GM19328 (cell line): ENCODE measurements around the gene GPR37.

Experiments
- ATAC-seq: cut with Tn5 transposase; IDR thresholded peaks from one replicate; pipeline ENCODE4 v1.9.1; 2021; ENCODE audit warnings: mild to moderate bottlenecking, moderate library complexity; ENCODE audit not compliant: unreplicated experiment

GPR37 gene

DNA sequence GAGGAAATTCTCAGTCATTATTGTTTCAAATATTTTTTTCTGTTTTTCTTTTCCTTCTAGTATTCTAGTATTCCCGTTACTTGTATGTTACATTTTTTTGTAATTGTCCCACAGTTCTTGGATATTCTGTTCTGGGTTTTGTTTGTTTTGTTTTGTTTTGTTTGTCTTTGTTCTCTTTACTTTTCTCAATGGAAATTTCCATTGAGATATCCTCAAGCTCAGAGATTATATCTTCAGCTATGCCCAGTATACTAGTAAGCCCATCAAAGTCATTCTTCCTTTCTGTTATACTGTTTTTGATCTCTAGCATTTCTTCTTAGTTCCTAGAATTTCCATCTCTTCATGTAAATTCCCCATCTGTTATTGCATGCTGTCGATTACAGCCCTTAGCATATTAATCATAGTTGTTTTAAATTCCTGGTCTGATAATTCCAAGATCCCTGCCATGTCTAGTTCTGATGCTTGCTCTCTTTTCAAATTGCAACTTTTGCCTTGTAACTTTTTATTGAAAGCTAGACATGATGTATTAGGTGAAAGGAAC lies 27.8 kb downstream of the GPR37 start:
- no peak for ATAC-seq

DNA sequence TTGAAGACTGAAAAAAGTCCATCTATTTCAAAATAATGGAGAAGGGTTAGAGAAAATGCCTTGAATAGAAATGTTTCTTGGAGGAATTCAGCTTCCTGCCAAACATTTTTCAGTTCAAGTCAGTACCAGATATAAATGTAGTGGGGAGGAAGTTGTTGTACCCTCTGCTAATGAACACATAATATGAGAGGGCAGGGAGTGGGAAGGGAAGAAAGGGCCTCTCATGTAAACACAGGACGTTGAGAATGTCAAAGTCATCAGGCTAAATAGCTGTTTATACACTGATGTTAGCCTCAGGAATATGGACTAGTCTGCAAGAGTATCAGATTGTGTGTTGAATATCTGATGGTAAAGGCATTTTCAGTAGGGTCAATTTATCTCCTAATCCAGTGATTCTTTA lies 37.0 kb downstream of the GPR37 start:
- no peak for ATAC-seq

DNA sequence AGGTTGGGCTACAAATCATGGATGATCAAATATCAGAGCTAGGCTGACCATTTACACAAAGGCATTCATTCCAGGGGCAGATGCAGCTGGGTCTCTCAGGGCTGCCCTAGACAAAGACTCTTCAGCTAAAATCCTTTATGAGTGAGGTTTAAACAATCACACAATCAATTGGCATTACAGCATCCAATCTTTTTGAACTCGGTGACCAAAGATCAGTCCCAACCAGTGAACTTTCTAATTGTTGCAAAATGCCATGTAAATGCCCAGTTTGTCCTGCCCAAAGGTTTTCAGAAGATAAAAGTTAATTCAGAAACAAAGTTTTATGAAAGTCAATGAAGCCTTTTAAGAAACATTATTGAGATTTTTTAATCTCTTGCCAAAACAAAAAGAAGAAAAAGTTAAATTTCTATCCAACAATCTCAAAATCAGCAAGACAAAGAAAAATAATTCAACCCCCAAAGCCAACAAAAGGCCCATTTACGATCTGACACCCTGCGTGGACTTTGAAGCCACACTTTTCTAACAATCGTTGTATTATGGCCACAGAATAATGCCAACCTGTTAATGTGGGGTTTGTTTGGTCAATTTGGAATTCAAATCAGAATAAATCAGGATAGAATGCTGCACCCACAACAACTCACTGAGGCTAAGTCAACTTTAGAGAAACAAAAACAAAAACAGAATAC lies 40.9 kb downstream of the GPR37 start:
- ATAC-seq: no peak

DNA sequence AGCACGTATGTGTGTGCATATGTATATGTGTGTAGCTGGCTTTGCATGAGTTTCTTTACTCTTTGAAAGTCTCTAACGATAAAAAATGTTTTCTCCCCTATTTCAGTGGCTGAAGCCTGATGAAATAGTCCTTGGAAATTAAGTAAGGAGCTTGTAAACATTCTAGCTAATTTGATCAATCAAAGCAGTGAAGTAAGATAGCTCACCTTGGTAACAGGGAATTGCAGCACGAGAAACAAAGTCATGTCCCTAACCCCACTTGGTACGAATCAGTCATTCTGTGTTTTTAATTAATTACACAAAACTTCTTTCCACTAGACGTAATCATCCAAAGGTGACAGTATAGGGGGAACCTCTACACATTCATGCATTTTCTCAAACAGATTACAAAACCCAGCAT lies 41.5 kb downstream of the GPR37 start:
- ATAC-seq: no peak

DNA sequence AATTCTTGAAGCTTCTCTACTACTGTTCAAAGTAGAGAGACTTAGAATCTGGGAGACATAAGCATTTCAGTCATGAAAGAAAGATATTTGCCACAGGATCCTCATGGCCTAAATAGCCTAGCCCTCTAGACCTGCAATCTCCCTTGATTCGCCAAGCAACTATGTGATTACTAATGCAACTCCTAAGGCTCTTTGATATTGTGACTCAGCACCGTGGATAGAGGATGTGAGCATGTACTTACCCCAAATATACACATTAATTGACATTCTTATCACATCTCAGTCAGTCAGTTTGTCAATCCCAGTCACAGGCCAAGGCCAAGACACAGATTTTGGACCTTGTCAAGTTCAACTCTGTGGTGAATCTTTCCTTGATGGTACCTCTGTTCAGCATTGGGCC lies 42.6 kb downstream of the GPR37 start:
- ATAC-seq: no peak

DNA sequence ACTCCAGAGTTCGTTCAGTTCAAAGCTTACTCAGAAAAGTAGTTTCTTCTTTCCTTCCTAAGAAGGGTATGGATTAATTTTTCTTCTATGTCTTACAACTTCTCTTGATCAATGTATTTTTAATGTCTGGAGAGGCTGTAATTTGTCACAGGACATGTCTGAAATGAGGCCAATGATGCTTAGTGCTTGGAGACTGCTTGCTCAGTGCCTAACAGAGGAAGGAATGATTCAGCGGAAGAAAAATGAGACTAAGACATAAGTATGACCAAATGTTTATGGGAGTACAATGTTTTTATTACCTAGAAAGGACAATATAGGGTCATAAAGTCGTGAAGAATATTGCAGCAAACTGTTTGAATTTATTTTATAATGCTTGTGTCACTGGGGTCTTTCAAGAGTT lies 43.3 kb downstream of the GPR37 start:
- ATAC-seq: no peak

DNA sequence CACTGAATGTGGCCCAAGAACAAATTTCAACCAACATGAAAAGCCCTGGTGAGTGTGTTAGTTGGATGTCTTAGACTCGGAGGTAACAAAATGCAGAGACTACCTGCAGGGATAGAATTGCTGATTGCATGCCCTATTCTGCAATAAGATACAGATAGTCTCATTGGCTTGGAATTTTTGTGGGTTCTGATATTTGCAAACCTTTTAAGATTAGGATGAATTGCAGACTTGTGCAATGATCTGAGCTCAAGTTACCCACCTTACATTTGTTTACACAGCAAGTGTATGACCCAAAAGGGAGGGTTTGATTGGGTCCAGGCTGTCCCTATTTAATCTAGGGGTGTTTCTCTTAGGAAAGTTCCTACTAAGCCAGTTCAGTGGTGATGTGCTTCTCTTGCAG lies 45.4 kb downstream of the GPR37 start:
- ATAC-seq: no peak

DNA sequence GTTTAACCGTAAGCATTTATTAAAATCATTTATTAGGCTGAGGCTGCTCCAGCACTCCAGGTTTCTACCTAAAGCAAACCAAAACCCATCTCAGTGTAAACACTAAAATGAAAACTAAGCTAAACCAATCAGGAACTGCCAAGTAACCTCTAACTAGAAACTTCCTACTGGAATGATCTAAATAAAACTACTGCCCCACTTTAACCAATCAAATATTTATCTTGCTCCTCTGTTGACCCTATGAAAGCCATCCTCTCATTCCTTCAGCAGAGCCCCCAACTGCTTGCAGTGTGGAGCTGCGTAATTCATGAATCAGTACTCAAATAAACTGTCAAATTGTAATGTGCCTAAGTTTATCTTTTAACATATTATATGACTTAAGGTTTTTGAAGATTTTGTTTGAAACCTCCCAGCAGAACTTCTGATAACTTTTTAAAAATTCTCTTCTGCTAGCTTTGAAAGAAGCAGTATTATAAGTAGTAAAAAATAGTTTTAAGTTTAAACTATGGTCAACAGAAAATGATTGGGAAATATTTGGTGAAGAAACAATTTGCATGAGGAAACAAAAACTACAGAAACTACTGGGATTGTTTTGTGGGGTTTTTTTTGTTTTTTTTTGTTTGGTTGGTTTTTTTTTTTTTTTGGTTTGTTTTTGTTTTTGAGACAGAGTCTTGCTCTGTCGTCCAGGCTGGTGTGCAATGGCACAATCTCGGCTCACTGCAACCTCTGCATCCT lies 47.4 kb downstream of the GPR37 start:
- ATAC-seq: no peak

DNA sequence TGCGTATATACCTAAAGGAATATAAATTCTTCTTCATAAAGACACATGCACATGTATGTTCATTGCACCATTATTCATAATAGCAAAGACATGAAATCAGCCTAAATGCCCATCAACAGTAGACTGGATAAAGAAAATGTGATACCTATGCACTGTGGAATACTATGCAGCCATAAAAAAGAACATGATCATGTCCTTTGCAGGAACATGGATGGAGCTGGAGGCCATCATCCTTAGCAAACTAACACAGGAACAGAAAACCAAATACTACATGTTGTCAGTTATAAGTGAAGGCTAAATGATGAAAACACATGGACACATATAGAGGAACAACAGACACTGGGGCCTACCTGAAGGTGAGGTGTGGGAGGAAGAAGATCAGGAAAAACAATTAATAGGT lies 48.7 kb downstream of the GPR37 start:
- ATAC-seq: no peak

DNA sequence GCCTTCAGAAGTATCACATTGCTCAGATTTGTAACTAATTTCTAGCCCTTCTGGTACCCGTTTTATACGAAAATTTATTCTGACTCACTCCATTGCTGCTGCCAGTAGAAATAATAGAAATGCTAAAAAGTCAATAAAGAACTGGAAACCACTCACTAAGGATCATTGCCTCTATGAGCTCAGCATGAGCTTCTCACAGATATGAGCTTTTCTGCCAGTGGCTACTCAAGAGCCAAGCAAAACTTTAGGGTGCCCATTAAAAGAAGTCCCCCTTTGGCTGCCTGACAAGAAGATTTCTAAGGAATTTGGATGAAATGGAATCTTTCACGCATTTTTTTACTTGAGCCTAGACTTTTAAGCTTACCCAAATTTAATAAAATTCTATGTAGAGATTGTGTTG lies 52.5 kb downstream of the GPR37 start:
- ATAC-seq: no peak

DNA sequence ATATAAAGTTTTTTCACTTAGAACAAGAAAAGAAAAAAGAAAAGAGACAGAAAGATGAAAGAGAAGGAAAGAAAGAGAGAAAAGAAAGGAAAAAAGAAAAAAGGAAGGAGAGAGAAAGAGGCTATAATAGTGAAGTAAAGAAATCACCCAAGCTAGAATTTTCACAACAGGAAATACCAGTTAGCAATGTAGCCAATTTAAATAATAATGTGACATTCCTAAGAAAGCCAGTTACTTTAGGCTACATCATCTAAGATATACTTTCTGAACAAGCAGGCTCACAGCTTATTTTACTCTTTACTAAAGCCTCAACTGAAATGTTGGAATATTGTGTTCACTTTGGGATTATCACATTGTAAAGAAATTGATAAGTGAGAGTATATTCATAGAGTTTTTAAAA lies 53.6 kb downstream of the GPR37 start:
- ATAC-seq: no peak

DNA sequence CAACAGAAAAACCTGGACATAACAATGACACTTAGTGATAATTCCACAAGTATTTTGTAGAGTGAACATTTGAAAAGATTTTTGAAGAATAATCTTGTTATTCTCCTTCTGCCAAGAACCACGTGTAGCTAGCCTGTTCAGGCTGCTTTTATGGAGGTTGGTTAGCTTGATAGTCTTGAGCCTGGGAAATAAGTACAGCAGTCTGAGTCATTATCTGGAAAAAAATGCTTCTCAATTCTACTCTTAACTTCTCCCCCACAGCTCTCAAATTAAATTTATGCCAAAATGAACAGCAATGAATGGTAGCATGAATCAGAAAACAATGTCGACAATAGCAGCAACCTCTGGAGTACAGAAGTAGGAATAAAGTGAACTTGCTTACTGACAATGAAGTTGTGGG lies 63.2 kb downstream of the GPR37 start:
- ATAC-seq: no peak

DNA sequence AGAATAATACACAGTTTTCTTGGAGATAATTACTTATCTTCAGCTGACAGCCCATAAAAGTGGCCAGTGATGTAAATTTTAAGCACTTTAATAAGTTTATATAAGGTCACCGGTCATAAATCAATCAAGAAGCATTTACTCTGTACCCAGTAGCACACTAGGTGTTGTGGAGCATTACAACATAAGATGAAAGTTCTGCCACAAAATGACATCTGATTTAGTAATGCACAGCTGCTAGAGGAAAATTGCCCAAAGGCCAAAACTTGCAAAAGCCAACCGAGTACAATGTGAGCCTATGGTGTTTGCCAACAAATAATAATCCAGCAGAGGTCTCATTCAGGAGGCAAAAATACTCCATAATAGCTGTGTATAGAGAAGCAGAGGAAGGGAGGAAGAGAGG lies 63.6 kb downstream of the GPR37 start:
- no peak for ATAC-seq

DNA sequence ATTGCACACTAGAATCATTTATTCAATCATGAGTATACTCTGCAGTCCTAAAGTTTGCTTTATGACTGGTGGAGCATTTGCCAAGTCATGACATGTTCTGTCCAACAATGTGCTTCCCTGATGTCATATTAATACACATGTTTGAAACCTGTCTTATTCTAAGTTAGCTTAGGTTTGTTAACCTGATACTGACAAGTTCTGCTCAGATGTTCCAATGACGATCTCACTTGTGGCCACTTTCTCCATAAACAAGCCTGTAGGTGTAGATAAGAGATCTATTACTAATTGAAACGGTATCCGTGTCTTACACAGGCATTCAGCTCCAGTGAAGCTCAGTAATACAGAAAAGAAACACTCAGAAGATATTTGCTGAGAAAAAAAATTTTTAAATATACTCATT lies 64.9 kb downstream of the GPR37 start:
- ATAC-seq: no peak

DNA sequence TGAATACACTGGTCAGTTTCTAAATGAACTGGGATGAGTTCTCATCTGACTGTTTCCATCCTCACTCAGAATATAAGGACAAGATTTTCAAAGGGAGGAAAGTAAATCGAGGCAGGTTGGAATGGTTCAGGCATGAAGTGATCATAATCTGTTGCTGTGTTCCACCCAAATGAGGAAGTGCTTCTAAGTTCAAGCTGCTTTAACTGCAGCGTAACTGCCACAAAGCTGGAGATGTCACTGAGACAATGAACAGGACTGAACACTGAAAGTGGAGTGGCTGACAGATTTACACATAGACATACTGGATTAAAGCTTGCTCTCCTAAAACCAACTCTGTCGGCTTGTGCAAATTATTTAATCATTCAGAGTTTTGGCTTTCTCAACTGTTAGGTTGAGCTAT lies 66.6 kb downstream of the GPR37 start:
- ATAC-seq: no peak

DNA sequence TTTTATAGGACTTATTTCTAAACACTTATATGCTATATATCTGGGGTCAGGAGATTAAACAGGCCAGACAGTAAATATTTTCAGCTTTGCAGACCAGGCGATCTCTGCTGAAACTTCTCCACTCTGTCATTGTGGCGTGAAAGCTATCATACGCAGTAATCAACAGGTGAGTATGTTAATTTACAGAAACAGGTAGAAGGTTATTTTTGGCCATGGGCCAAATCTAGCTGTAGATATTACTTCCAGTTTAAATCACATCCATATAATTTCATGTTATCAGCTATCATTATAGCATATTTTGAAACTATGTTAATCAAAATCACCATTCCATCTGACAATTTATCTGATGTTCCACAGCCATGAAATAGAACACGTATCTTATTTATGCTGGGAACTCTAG lies 67.8 kb downstream of the GPR37 start:
- no peak for ATAC-seq
